Activated CD8-positive, alpha-beta T cell treated with anti-CD3 and anti-CD28 coated beads, Interleukin-2, amount 10 ng/mL, durations not matched to agents 7 days and 5 days (primary cell): ENCODE data around the gene GTSE1. TPM values are rescaled to one million over a fixed set of nuclear protein-coding genes. Genes with fewer than 3 reads are reported as not detected.

ENCODE experiments used
- ATAC-seq: fragments of 150-1000 bp; cut with Tn5 transposase; one replicate; pipeline ENCODE4 v1.10.0; 2021; ENCODE audit warnings: moderate library complexity
- CTCF ChIA-PET: fragments of 350-600 bp; sonication (Branson Sonifier 250); formaldehyde crosslinking; loops from one replicate; lab custom pipeline; 2021; ENCODE audit warnings: antibody characterized with exemption; lab: Charles Lee
- POLR2A ChIA-PET: fragments of 350-600 bp; sonication (Branson Sonifier 250); formaldehyde crosslinking; loops from one replicate; lab custom pipeline; 2021; ENCODE audit warnings: antibody characterized with exemption; lab: Charles Lee
- DNase-seq: peaks from one replicate; pipeline ENCODE4 v3.0.0-alpha.2; 2020
- H3K27ac Mint-ChIP-seq: one replicate; pipeline ENCODE4 v1.8.0; 2021; ENCODE audit warnings: mild to moderate bottlenecking, mixed read lengths
- H3K27me3 Mint-ChIP-seq: one replicate; pipeline ENCODE4 v1.8.0; 2021; ENCODE audit warnings: low read depth, mixed read lengths
- H3K36me3 Mint-ChIP-seq: one replicate; pipeline ENCODE4 v1.8.0; 2021; ENCODE audit warnings: low read depth, mixed read lengths
- H3K4me1 Mint-ChIP-seq: one replicate; pipeline ENCODE4 v1.8.0; 2021; ENCODE audit warnings: low read depth, mixed read lengths
- H3K4me3 Mint-ChIP-seq: one replicate; pipeline ENCODE4 v1.8.0; 2021; ENCODE audit warnings: mild to moderate bottlenecking, mixed read lengths
- H3K9me3 Mint-ChIP-seq: one replicate; pipeline ENCODE4 v1.8.0; 2022; ENCODE audit warnings: mixed read lengths; ENCODE audit not compliant: insufficient read depth
- total RNA-seq, 2 experiments: library from RNA; stranded (reverse); gene quantifications; one replicate each; pipeline ENCODE4 v1.2.3, GENCODE V29; 2021

GTSE1 gene
- total RNA-seq, 2 experiments from 2014 or later, result 111 to 114 TPM

- CTCF ChIA-PET, result interaction anchor here (0.8 to 1.8 kb wide), 6 partner anchors 29 to 412 kb away, joined by 3 to 5 read pairs (median 3); no protein-coding TSS in a partner anchor
- Mint-ChIP-seq H3K27ac (peak overlapping the region; percentile 93), H3K36me3 (peaks cover 64% of the 10 kb centered on the region), H3K4me3 (peak overlapping the region; percentile 95), H3K9me3 (no peaks in the 10 kb centered on the region), H3K27me3 (no peaks in the 10 kb centered on the region), H3K4me1 (peaks cover 21% of the 10 kb centered on the region)
- ATAC-seq (peak; percentile 18), DNase-seq (peak; percentile 35)
- POLR2A ChIA-PET, result interaction anchor here (0.7 to 1.6 kb wide), 6 partner anchors 17 to 251 kb away, joined by 3 to 4 read pairs (median 3); partner anchors contain the start of gene TTC38
Observed at GRCh38 chr22:46336119-46337078, 39.7 kb downstream of the GTSE1 start.

DNA sequence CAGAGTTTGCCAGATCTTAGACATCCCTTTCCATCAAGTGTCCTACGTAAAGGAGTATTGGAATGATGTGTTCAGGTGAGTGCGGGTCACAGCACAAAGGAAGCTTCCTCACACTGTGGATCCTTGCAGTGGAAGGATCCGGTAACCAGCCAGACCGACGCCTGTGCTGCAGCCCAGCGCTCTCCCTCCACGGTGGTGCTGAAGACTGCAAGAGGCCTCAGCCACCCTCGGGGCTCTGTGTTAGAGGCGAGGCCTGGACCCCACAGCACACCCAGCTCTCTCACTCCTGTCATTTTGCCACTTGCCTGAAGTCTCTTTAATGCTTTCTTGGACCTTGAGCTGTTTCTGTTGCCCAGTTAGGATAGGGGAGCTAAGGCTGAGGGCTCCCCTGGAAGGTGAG is 41.2 kb downstream of the GTSE1 start:
- H3K27ac Mint-ChIP-seq, result no peak overlapping the region
- CTCF ChIA-PET, result interaction anchor here (1.4 kb wide), 1 partner anchor 331 kb away, joined by 6 read pairs; no protein-coding TSS in a partner anchor
- POLR2A ChIA-PET, result no interaction called here
- no peaks in the 10 kb centered on the region for H3K27me3 Mint-ChIP-seq
- ATAC-seq (no peak), DNase-seq (no peak)
- peaks cover 21% of the 10 kb centered on the region for H3K4me1 Mint-ChIP-seq
- no peaks in the 10 kb centered on the region for H3K9me3 Mint-ChIP-seq
- no peak overlapping the region for H3K4me3 Mint-ChIP-seq
- H3K36me3 Mint-ChIP-seq, result peaks cover 71% of the 10 kb centered on the region

- no peak overlapping the region for H3K4me3 Mint-ChIP-seq
- H3K27ac Mint-ChIP-seq, result no peak overlapping the region
- ATAC-seq (no peak), DNase-seq (no peak)
- ChIA-PET CTCF (interaction anchor here (1.4 kb wide), 1 partner anchor 332 kb away, joined by 6 read pairs; no protein-coding TSS in a partner anchor), POLR2A (no interaction called here)
- peaks cover 70% of the 10 kb centered on the region for H3K36me3 Mint-ChIP-seq
- H3K9me3 Mint-ChIP-seq, result no peaks in the 10 kb centered on the region
- peaks cover 21% of the 10 kb centered on the region for H3K4me1 Mint-ChIP-seq
- no peaks in the 10 kb centered on the region for H3K27me3 Mint-ChIP-seq
Observed at GRCh38 chr22:46338636-46339035, 42.0 kb downstream of the GTSE1 start.

DNA sequence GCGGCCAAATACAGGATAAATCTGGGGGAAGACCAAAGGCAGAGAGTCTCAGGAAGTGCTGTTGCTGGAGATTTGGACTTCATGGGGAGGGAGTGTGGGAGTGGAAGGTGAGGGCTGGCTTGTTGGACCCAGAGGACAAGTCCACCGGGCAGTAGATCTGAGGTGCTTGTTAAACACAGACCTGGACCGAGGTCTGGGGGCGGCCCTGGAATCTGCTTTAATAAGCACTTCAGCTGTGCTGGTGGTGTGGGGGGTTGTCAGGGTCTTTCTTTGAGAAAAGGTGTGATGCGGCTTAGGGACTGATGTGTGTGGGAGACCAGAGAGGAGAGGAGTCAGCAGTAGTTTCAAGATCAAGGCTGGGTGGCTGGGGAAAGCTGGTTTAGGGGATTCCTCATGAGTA is 43.3 kb downstream of the GTSE1 start:
- no peak overlapping the region for H3K4me3 Mint-ChIP-seq

GRCh38 chr22:46340676-46341075 is 44.0 kb downstream of the GTSE1 start:
- POLR2A ChIA-PET, result interaction anchor here (1.1 kb wide), 1 partner anchor 9 kb away, joined by 3 read pairs; no protein-coding TSS in a partner anchor
- no peak for ATAC-seq
- no peak for DNase-seq
- Mint-ChIP-seq H3K36me3 (peaks cover 75% of the 10 kb centered on the region), H3K4me3 (no peak overlapping the region), H3K9me3 (no peaks in the 10 kb centered on the region), H3K27me3 (no peaks in the 10 kb centered on the region), H3K27ac (no peak overlapping the region), H3K4me1 (peaks cover 15% of the 10 kb centered on the region)
- CTCF ChIA-PET, result interaction anchor here (1.1 kb wide), 1 partner anchor 27 kb away, joined by 4 read pairs; no protein-coding TSS in a partner anchor

More for the DNA sequence above, 43.3 kb downstream of the GTSE1 start:
- Mint-ChIP-seq H3K9me3 (no peaks in the 10 kb centered on the region), H3K4me1 (peaks cover 18% of the 10 kb centered on the region), H3K36me3 (peaks cover 71% of the 10 kb centered on the region), H3K27me3 (no peaks in the 10 kb centered on the region), H3K27ac (no peak overlapping the region)
- POLR2A ChIA-PET, result interaction anchor here (1.1 kb wide), 1 partner anchor 8 kb away, joined by 3 read pairs; no protein-coding TSS in a partner anchor
- ATAC-seq (no peak), DNase-seq (no peak)
- CTCF ChIA-PET, result no interaction called here

DNA sequence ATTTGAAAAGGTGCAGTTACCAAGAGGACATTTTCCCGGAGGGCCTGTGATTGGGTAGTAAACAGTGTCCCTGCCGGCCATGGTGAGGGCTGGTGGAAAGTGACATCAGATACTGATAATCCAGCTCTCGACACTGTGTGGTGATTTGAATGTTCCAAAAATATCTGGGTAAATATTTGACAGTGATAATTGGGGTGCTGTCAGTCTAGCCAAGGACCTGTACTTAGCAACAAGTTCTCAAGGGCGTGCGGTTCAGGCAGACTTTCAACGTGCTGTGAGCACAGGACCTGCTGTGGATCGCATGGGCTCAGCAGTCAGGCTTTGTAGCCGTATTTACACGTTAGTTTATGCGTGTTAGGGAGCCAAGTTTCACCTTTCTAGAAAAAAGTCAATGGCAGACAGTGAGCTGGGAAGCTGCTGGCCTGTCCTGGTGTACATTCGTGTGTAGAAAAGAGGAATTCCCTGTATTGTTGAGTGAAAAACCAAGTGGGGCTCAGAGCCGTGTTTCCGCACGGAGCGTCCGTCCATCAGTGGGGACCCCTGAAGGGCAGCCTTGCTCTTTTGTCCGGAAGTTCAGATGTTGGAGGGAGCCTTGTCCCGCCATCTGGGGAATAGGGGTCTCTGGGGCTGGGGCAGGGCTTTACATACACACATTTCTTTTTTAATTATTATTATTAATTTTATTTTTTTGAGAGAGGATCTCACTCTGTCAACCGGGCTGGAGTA is 50.2 kb downstream of the GTSE1 start:
- Mint-ChIP-seq H3K9me3 (no peaks in the 10 kb centered on the region), H3K4me1 (no peaks in the 10 kb centered on the region), H3K4me3 (no peak overlapping the region), H3K27me3 (no peaks in the 10 kb centered on the region), H3K36me3 (peaks cover 68% of the 10 kb centered on the region), H3K27ac (no peak overlapping the region)
- POLR2A ChIA-PET, result no interaction called here
- ATAC-seq (no peak), DNase-seq (no peak)
- CTCF ChIA-PET, result no interaction called here

DNA sequence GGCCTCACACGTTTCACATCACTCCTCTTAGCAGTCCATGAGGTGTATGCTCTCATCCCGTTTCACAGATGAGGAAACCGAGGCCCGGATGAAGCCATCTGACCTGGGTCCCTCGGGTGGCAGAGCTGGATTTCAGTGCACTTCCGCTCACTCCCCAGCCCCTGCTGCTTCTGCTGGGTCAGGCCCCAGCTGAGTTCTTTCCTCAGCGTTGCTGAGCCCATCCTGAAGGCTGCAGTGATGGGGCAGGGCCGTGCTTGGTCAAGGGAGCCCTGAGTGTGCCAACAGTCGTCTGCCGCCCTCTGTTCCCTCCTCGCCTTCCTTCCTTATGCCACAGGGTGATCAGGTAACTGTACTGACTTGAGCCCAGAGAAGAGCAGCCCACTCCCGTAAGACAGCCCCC is 51.0 kb downstream of the GTSE1 start:
- Mint-ChIP-seq H3K27ac (no peak overlapping the region), H3K27me3 (no peaks in the 10 kb centered on the region), H3K4me1 (no peaks in the 10 kb centered on the region), H3K9me3 (no peaks in the 10 kb centered on the region), H3K36me3 (peaks cover 64% of the 10 kb centered on the region), H3K4me3 (no peak overlapping the region)
- DNase-seq (no peak), ATAC-seq (no peak)
- ChIA-PET CTCF (no interaction called here), POLR2A (no interaction called here)

- no peak for DNase-seq
Observed at GRCh38 chr22:46348099-46348695, 51.5 kb downstream of the GTSE1 start.

GRCh38 chr22:46349238-46349637 is 52.6 kb downstream of the GTSE1 start:
- POLR2A ChIA-PET, result no interaction called here
- peaks cover 61% of the 10 kb centered on the region for H3K36me3 Mint-ChIP-seq
- ATAC-seq (no peak), DNase-seq (no peak)
- no peak overlapping the region for H3K4me3 Mint-ChIP-seq
- H3K4me1 Mint-ChIP-seq, result no peaks in the 10 kb centered on the region
- no peaks in the 10 kb centered on the region for H3K27me3 Mint-ChIP-seq
- CTCF ChIA-PET, result no interaction called here
- H3K27ac Mint-ChIP-seq, result no peak overlapping the region
- H3K9me3 Mint-ChIP-seq, result no peaks in the 10 kb centered on the region

More at GRCh38 chr22:46348099-46348695, 51.5 kb downstream of the GTSE1 start:
- Mint-ChIP-seq H3K27me3 (no peaks in the 10 kb centered on the region), H3K27ac (no peak overlapping the region), H3K4me3 (no peak overlapping the region), H3K4me1 (no peaks in the 10 kb centered on the region), H3K36me3 (peaks cover 61% of the 10 kb centered on the region), H3K9me3 (no peaks in the 10 kb centered on the region)
- ATAC-seq, result no peak
- CTCF ChIA-PET, result no interaction called here
- POLR2A ChIA-PET, result no interaction called here

DNA sequence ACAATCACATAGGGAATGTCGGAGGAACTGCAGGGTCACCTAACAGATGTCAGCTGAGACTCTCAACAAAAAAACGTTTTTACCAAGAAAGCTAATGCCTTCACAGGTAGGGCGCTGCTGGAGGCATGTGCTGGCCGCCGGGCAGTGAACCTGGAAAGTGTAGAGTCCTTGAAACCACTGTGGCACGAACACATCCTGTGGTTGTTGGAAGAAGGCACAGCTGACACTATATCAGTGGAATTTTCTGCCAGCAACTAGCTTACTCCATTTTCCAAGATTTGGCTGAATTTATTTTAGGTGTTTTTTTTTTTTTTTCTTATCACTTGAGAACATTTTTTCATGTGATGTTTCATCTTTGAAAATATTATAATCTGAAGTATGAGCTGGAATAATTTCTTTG is 53.0 kb downstream of the GTSE1 start:
- ChIA-PET POLR2A (no interaction called here), CTCF (no interaction called here)
- ATAC-seq (no peak), DNase-seq (no peak)
- Mint-ChIP-seq H3K27ac (no peak overlapping the region), H3K9me3 (no peaks in the 10 kb centered on the region), H3K36me3 (peaks cover 58% of the 10 kb centered on the region), H3K4me1 (no peaks in the 10 kb centered on the region), H3K27me3 (no peaks in the 10 kb centered on the region), H3K4me3 (no peak overlapping the region)

- DNase-seq (no peak), ATAC-seq (no peak)
- Mint-ChIP-seq H3K27me3 (no peaks in the 10 kb centered on the region), H3K27ac (no peak overlapping the region), H3K9me3 (no peaks in the 10 kb centered on the region), H3K4me3 (no peak overlapping the region), H3K36me3 (peaks cover 55% of the 10 kb centered on the region), H3K4me1 (no peaks in the 10 kb centered on the region)
- POLR2A ChIA-PET, result no interaction called here
- CTCF ChIA-PET, result interaction anchor here (1.1 kb wide), 1 partner anchor 228 kb away, joined by 3 read pairs; no protein-coding TSS in a partner anchor
Observed at GRCh38 chr22:46350121-46350520, 53.5 kb downstream of the GTSE1 start.
